Stimulated activated CD4-positive, alpha-beta T cell treated with anti-CD3 and anti-CD28 coated beads, TNF-alpha, amount 100 ng/mL, for 24 hours (primary cell): ENCODE measurements around the gene TMEM222.
A peak's percentile ranks its signal among the peaks of the same experiment; 100 is the strongest.

Source experiments
- DNase-seq, 3 experiments: peaks; one replicate each; pipeline ENCODE4 v3.0.0-alpha.2; 2020; ENCODE audit warnings: low read depth in 3 of 3

The TMEM222 gene

DNA sequence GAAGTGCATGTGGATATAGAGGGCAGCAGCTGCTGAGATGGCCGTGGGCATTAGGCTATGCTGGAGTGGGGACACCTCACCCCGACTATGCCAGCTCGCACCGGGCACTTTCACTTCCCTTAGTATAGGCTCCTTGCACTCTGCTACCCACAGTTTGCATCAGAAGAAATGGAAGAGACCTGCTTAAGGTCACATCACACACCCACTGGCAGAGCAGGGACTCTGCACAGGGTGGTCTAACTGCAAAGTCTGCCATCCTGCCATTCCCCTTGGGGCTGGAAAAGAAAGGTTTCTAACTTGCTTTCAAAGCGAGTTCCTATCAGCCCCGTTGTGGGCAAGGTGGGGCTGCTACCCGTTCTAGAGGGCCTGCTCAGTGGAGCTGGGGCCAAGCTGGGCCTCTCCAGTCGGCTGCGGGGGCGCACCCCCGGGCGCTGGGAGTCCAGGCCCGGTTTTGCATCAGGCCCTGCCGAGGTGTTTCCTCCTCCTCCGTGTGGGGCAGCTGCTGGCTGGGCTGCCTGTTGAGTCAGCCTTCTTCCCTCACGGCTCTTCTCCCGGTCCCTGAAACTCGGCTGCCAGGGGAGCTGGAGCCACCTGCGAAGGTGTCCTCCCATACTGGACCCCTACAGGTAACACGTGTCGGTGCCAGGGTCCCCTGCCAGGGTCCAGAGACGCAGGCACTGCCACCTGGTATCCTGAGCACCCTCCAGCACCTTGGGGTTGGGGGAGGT is 19.7 kb downstream of the TMEM222 start, which contains the start of gene SYTL1:
SYTL1 (plus strand) TSS at position 498 of the 728 bp plus-strand sequence. CDS start 3,313 bp downstream, outside the sequence.
- peak in 1 of 3 experiments; percentile 61 for DNase-seq

GRCh38 chr1:27342391-27342777 is 20.4 kb downstream of the TMEM222 start:
- peak in 1 of 3 experiments; percentile 41 for DNase-seq

DNA sequence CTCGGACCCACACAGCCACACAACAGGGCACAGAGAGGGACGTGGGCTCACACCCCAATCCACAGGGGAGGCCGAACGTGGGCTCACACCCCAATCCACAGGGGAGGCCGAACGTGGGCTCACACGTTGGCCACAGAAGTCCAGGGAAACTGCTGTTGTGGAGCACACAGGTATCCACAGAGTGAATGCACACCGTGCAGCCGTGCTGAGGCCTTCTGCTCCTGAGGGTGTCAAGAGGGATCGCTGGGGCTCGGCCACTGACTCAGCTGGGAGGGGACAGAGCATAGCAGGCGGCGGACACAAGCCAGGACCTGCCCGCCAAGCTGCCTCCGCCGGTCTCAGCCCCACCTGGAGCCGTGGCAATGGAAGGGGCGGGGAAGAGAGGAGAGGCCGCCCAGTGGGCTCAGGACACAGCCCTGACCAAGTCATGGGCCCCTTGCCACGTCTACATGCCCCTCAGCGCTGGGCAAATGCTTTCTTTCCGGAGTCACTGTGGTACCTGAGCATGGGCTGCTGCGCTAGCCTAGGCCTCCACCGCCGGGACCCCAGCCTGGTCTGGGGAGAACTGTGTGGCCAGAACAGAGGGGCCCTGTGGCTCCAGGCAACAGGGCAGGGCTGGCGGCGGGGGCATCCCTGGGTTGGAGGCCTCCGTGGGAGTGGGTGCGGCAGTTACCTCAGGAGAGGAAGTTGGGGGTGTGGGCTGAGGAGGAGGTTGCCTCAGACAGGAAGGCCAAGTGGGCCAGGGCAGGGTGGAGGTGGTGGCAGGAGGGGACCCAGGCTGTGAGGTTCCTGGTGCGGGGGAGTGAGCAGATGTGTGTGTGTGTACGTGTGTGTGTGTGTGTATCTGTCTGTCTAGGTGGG is 21.0 kb downstream of the TMEM222 start:
- peak in 1 of 3 experiments; percentile 59 for DNase-seq

DNA sequence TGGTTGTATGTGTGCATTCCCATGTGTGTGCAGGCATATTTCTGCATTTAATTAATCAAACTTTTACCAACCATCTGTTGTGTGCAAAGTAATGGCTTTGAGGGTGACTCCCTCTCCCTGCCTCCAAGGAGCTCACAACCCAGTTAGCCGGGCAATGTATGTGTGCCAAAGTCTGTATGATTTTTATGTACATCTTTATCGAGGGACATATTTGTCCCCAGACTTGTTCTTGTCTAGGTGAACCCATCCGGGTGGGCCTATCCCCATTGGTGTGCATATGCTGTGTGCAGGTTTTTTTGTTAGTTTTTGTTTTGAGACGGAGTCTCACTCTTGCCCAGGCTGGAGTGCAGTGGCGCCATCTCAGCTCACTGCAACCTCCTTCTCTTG is 21.7 kb downstream of the TMEM222 start:
- no peak for DNase-seq

DNA sequence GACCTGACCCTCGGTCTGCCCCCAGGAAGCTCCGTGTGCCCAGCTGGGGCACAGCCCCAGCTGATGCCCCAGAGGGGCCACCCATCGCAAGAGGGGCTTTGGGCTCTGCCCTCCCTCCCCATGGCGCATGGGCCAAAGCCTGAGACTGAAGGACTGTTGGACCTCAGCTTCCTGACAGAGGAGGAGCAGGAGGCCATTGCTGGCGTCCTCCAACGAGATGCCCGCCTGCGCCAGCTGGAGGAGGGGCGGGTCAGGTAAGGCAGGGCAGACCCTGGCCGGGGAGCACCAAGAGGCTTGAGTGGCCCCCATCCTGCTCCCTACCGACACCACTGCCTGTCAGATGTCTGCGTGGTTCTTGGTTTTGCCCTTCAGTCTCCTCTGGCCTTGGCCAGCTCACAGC is 23.3 kb downstream of the TMEM222 start:
- no peak for DNase-seq

DNA sequence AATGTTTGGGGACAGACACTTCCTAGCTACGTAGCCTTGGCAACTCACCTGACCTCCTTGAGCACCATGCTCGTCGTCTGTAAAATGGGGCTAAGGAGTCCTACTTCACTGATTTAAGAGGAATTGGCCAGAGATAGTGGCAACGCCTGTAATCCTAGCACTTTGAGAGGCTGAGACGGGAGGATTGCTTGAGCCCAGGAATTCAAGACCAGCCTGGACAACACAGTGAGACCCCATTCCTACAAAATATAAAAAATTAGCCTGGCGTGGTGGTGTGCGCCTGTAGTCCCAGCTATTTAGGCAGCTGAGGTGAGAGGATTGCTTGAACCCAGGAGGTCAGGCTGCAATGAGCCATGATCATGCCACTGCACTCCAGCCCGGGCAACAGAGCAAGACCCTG is 24.4 kb downstream of the TMEM222 start:
- DNase-seq: no peak

DNA sequence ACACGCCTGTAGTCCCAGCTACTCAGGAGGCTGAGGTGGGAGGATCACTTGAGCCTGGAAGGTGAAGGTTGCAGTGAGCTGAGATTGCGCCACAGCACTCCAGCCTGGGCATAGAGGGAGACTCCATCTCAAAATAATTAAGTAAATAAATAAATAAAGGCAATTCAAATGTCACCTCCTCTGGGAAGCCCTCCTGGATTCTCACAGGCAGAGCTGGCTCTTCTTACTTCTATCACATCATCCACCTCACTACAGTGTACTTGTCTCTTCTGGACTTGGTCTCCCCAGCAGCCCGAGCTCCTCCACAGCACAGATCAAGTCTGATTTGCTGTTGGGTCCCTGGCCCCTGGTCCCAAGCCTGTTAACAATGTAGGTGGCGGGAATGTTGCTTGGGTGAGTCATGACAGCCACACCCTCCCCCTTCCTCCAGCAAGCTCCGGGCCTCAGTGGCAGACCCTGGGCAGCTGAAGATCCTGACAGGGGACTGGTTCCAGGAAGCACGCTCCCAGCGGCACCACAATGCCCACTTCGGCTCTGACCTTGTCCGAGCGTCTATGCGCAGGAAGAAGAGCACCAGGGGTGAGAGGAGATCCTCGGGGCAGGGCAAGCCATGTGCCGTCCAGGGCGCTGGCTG is 25.1 kb downstream of the TMEM222 start:
- DNase-seq: no peak

GRCh38 chr1:27348861-27349783 is 27.2 kb downstream of the TMEM222 start:
- DNase-seq: peak in 1 of 3 experiments; percentile 19

DNA sequence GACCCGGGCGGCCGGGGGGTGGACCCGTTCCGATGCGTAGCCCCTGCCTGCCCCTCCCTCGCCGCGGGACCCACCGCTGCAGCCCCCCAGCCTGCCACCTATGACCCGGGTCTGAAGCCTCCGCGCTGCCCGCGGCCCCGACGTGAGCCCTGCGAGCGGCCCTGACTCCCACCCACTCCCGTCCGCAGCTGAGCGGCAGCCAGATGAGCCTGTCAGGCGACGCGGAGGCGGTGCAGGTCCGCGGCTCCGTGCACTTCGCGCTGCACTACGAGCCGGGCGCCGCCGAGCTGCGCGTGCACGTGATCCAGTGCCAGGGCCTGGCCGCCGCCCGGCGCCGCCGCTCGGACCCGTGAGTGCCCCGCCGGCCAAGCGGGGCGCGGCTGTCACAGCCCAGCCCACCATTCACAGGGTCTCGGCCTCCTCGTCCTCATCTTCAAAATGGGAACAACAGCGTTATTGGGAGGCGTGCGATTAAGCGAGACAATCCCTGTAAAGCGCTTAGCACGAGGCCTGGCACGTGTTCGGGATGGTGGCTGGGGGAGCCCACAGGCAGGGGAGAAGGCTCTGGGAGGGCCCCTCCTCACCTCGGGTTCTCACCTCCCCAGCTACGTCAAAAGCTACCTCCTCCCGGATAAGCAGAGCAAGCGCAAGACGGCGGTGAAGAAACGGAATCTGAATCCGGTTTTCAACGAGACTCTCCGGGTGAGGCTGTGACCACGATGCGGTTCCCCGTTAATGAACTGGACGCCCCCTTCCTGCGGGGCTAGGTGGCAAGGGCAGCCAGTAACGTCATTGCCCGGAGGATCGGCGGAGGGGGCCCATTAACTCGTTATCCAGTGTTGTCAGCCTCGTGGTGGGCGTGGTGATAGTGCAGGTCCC is 28.1 kb downstream of the TMEM222 start:
- no peak for DNase-seq

DNA sequence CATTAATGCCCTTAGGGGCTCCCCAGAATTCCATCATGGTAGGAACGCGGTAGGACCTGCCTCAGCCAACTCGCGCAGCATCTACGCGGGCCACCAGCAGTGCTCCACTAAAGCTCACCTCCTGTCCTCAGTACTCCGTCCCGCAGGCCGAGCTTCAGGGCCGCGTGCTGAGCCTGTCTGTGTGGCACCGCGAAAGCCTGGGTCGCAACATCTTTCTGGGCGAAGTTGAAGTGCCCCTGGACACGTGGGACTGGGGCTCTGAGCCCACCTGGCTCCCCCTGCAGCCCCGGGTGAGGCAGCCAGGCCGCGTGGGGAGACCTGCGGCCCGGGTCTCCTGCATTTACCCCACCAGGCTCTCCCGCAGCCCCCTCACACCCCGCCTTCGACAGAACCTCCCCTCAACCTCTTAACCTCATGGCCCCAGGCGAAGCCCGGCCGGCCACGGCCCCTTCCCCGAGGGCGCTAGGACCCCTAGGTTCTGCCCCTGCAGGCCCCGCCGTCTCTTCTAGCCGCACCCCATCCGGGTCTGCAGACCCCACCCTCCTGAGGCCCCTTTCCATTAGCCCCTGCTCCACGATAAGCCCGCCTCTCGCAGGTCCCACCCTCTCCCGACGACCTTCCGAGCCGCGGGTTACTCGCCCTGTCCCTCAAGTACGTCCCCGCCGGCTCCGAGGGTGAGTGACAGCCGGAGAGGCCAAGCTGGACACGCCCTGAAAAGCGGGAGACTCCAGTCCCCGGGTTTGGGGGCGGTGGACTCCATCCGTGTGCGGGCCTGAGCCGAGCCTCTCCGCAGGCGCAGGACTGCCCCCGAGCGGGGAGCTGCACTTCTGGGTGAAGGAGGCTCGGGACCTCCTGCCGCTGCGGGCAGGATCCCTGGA is 28.9 kb downstream of the TMEM222 start:
- DNase-seq: no peak

GRCh38 chr1:27351541-27352107 is 29.7 kb downstream of the TMEM222 start:
- DNase-seq: no peak

- DNase-seq: no peak
Measured at GRCh38 chr1:27353166-27353565, 31.2 kb downstream of the TMEM222 start.

DNA sequence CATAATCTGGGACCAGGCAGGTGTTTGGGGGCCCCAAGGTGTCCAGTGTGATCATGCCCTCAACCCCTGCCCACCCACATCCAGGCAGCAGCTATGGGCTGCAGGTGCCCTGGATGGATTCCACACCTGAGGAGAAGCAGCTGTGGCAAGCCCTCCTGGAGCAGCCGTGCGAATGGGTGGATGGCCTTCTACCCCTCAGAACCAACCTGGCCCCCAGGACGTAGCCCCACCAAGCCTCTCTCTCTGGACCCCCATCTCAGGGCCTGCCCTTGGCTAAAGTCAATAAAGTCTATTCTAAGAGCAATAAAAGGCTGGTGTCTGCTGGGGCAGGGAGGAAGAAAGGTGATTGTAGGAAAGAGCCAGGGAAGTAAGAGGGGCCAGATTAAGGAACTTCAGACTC is 31.7 kb downstream of the TMEM222 start:
- DNase-seq: no peak

GRCh38 chr1:27355683-27356082 is 33.7 kb downstream of the TMEM222 start:
- no peak for DNase-seq

DNA sequence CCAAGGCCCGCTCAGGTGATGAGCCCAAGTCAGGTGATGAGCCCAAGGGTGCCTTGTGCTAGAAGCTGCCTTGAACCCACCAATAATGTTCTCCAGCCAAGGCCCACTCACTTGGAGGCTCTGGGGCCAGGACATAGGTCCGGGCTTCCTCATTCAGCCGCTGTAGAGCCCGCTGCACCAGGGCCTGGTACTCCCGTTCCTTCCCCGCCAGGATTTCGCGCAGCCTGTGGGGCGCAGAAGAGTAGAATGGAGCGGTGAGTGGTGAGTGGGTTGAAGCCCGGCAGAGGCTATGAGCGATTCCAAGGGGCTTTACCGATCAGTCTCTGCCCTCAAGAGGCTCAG is 34.3 kb downstream of the TMEM222 start:
- no peak for DNase-seq

- peak in 1 of 3 experiments; percentile 51 for DNase-seq
Measured at GRCh38 chr1:27356619-27357280, 34.8 kb downstream of the TMEM222 start.

DNA sequence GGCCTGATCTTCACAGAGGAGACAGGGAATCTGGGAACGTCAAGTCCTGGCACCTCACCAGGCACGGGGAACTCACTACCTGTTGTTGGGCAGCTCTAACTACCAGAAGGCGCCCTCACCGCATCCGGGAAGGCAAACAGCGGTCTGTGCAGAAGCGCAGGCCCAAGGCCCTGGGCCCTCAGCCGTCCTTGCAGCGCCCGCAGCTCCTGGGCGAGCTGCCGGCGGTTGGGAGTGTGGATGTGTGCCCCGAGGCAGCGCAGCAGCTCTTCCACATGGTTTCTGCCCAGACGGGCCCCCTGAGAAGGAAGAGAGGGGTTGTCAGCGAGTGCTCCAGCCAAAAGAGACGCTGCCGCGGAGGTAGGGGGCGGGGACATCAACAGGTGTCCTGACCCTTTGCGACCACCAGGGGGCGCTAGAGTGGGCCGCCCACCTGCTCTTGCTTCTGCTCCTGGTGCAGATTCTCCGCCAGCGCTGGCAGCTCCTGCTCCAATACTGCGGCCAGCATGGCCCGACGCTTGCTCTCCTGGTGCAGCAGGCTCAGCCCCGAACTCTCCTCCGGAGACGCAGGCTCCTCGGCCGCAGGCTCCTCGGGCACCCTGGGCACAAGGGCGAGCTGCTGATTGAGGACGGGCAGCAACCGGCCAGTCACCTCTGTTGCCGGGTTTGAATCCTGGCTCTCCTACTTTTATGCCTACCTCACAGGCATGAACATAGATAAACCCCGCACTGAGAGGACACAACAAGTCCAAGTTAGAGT is 35.5 kb downstream of the TMEM222 start:
- DNase-seq: peak; percentile 62 to 80 (median 69)
